Glomerular visceral epithelial cell (primary cell): ENCODE data around the gene HOXD12.

Experiments used
- DNase-seq: peaks from one replicate; pipeline ENCODE4 v3.0.0-alpha.2; 2016; ENCODE audit errors: extremely low spot score

Gene HOXD12

DNA sequence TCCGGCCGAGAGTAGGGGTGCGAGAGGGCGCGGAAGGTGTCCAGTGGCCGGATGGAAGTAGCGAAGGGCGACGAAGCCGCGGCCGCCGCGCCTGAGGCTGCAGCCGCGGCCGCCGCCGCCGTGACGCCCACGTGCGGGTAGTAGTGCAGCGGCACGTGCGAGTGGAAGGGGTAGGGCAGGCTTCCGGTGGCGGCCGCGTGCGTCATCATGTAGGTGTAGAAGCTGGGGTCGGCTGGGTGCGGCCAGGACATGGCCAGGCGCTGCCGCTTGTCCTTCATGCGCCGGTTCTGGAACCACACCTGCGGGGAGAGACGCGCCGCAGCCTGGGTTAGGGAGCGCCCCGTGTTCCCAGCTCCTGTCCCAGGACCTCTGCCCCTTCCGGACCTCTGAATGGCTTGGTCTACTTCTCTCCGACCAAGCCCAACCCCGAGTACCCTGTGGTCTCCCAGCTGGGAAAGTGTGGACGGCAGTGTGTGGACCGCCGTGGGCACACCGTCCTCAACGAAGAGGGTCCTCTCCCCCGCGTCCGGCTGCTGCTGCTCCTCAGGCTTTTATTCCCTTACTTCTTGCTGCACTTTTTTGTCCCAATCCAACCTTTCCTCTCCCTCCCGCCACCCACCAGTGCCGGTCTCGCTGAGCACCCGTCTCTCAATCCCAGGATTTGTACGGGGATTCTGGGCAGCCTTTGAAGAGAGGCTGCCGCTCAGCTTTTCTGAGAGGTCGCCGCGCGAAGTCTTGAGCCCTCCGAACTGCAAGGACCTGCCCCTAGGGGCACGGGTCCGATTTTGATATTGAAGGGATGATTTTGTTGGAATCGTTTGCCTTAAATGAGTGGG, 18.8 kb upstream of the HOXD12 start:
- DNase-seq = peak; percentile 22

DNA sequence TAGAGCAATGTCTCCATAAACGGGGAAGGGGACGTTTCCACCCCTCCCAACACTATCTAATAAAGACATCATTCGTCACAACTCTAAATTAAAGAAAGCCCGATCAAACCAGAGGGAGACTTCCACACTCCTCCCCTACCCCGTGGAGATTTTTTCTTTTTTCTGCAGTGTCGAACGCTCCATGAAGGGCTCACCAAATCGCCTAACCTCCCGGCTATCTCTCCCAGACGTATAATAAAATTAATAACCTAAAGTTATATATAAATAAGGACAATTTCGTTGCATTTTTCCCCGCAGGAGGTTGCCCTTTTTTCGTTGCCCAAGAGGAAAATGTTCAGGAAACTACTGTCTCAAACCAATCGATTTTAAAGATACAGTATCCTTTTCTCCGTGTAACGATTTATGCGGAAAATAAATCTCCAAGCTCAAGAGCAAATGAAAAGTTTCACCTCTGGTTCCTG, 18.2 kb upstream of the HOXD12 start:
- DNase-seq = no peak

DNA sequence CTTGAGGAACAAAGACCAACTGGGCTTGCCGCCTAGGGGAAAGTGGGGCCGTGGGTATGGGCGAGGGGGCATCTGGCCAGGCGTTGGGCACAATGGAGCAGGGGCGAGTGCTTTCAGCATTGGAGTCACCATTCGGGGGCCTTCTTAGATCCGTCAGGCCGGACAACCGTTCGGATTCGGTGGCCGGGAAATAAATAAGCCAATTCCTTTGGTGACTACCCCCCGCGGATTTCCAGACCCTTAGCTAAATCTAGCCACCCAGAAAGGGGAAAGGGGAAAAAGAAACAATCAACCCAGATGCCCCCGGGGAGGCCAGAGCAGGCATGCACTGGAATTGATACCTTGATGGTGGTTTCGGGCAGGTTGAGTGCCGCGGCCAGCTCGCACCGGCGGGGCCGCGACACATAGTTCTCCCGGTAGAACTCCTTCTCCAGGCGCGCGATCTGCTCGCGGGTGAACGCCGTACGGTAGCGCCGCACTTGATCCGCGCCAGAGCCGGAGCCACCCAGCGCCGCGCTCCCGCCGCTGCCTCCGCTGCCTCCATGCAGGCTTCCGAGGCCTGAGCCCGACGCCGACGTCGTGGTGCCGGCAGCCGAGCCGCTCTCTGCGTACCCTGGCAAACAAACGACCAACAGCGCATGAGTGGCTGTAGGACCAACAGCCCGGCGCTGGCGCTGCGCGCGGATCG, 17.6 kb upstream of the HOXD12 start:
- no peak for DNase-seq

DNA sequence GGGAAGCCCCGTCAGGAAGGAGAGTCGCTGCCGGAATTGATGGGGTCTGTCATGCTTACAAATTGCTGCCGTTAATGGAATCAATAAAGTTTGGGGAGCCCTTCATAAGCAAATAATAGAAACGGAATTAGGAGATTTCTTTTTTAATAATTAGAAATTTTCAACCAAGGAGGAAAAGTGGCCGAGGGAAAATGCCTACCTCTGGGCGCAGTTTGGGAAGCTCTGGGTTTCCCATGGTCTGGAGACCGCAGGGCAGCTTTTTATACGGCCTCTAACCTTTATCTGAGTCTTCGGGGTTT, 17.1 kb upstream of the HOXD12 start:
- no peak for DNase-seq

- no peak for DNase-seq
Measured at GRCh38 chr2:176082824-176083751, 16.5 kb upstream of the HOXD12 start.

- DNase-seq = no peak
Measured at GRCh38 chr2:176083796-176084261, 15.8 kb upstream of the HOXD12 start, which contains the start of gene EVX2. EVX2 (minus strand) TSS chr2:176083962; CDS start chr2:176083776, 186 bp downstream.

DNA sequence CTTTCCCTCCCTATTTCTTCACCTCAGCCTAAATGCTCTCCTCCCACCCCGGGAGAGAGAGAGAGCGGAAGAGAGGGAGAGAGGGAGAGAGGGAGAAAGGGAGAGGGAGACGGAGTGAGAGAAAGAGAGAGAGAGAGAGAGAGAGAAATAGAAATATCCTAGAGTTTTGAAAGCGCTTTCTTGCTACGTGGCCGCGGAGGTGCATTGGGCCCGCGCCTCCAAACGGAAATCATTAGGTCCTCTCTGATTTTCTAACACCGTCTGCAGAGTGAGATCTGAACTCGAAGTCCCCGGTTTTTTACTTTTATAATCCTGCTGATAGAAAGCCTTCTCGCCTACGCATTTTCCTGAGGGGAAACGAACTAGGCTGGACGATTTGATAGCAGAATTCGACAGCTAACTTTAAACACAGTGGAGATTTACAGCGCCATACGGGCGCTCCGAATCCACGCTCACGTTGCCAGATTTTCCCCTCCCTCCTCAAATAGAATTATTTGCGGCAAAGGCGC, 14.9 kb upstream of the HOXD12 start:
- DNase-seq = no peak

GRCh38 chr2:176085120-176085788, 14.3 kb upstream of the HOXD12 start:
- DNase-seq = no peak

DNA sequence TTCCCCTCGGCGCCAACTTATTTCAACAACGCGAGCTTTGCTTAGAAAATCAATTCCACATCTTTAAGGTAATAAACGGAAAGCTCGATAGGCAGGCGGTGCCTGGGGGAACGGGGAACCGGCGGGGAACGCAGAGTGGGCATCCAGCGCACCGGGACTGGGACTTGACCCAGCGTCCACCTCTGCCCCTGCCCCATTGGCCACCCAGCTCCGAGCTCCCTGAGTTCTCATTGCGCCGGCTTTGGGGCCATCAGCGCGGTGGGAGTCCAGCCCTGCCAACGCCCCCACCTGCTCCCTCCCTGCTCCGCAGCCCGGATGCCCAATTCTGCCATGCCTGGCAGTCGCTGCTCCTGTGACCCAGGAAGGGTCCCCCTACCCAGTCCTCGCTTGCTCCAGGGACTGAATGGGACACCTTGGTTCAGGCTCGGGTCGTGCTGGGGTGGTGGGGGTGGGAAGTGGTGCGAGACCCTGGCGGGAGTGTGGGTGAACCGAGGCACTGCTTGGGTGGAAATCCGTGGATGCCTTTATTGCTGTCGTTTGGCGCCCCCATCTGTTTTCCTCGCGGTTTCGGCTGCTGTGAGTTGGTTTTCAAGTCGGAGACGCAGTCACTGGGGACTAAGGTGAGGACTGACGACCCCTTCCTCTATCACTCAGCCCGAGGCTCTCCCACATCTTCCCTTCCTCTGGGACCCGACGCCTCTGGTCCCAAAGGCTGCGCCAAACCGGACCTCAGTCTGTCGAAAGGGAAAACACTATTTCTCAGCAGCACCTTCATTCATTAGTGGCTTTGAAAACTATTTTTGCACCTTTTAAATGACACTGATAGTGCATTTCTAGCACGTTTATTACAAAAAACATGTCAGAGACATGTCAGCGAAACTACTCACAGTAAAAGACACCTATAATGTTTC, 13.5 kb upstream of the HOXD12 start:
- no peak for DNase-seq

GRCh38 chr2:176087330-176088047, 12.1 kb upstream of the HOXD12 start:
- DNase-seq = no peak

GRCh38 chr2:176088048-176088936, 11.3 kb upstream of the HOXD12 start:
- peak; percentile 59 for DNase-seq

DNA sequence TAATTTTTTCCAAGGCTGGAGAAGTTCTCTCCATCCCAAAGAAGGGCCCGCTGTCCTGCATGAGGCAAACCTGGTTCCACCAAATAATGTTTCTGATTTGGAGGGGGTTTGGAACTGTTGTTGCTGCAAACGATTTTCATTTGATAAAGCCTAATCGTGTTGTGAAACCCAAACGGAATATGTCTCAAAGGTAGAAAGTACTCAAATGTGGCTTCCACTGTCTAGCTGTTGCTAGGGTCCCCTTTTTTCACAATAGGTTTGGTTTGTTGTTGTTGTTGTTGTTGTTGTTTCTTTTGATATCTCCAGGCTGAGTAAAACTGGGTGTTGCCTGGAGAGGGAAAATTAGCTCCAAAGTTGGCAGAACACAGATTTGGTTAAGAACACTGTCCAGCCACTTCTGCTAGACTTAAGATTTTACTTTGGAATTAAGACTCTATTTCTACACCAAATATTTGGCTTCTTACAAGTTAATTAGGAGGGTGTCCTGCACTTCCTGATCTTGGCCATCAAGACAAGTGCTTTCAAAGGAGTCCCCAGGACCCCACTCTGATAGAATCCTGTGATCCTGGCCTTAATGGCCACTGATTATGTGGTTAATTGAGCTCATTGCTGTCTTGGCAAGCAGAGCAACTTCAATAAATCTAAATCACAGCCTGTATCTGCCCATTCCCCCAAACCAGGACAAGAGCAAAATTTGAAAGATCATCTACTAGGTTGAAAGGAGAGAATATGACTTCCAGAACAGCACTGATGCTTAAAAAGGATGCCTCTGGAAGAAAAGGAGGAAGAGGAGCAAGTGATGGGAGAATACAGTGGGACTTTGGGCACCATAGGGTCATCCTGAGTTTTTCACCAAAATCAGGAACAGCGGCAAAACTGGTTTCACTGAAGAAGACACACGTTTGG, 10.4 kb upstream of the HOXD12 start:
- DNase-seq = no peak

DNA sequence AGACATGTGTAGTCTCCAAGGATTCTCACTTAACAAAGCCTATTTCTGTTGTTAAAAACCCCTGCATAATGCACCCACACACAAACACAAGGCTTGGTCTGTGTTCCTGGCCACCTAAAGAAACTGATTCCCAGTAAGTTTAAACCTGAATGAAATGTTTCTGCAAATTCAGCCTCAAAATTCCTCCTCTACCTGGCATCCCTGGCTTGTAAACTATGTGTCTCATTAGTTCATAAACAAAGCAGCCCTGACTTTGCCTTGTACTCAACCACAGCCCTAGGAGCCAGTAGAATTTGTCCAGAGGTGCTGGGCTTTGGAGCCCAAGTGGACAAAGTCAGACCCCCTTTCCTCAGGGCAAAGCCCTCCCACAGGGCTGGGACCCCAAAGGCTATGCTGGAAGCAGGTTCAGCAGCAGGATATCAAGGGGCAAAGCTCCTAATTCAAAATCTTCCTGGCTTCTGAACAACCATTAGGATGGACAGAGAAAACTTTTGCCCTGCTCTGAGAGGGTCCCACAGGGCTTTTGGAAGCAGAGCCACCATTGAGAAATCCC, 9.7 kb upstream of the HOXD12 start:
- DNase-seq = no peak

GRCh38 chr2:176090862-176091261, 8.7 kb upstream of the HOXD12 start:
- DNase-seq = no peak

- no peak for DNase-seq
Measured at GRCh38 chr2:176091329-176092258, 8.0 kb upstream of the HOXD12 start.
